Neural cell (in vitro differentiated cells): ENCODE results near the gene RBM33.

Source experiments
- CTCF ChIP-seq: fragments of 450-650 bp; IDR thresholded peaks from 2 replicates; pipeline ENCODE4 v1.5.1; 2014; ENCODE audit warnings: antibody characterized with exemption, mild to moderate bottlenecking, moderate library complexity; ENCODE audit not compliant: poor library complexity, severe bottlenecking
- EZH2 ChIP-seq: fragments of 200-600, 300-800 bp; shearing (Covaris generic), sonication (generic); IDR thresholded peaks from 2 replicates; pipeline ENCODE4 v1.6.1; 2014; ENCODE audit warnings: antibody characterized with exemption, low read length, borderline replicate concordance, mild to moderate bottlenecking; ENCODE audit not compliant: insufficient read depth, poor library complexity, severe bottlenecking

- TF ChIP-seq EZH2 (no peak), CTCF (no peak)
Measured at GRCh38 chr7:155663937-155664336, 19.5 kb downstream of the RBM33 start.
